Kidney epithelial cell (primary cell): ENCODE data around the gene LILRB5. TPM values are rescaled to one million over a fixed set of nuclear protein-coding genes. Genes with fewer than 3 reads are reported as not detected.

Experiments
- DNase-seq: peaks from one replicate; pipeline ENCODE4 v3.0.0-alpha.2; 2010; ENCODE audit warnings: low read depth
- H3K27me3 ChIP-seq: 2 replicates; pipeline ENCODE4 v1.6.0; 2011; ENCODE audit warnings: low read length; ENCODE audit not compliant: control insufficient read depth, insufficient read depth
- H3K36me3 ChIP-seq: 2 replicates; pipeline ENCODE4 v1.5.1; 2011; ENCODE audit warnings: low read length; ENCODE audit not compliant: control insufficient read depth, insufficient read depth
- H3K4me3 ChIP-seq: 2 replicates; pipeline ENCODE4 v1.5.1; 2011; ENCODE audit warnings: low read depth, mild to moderate bottlenecking, control low read depth, low read length
- total RNA-seq: library from RNA; depleted of rRNA; stranded (reverse); fragments of >200 nt; gene quantifications from 2 replicates; pipeline ENCODE4 v1.2.3, GENCODE V29; 2015
- TF ChIP-seq, protein P1 (sequence below): IDR thresholded peaks from 2 replicates; pipeline ENCODE4 v1.5.1; 2011; ENCODE audit warnings: mild to moderate bottlenecking, moderate library complexity, low read length, control low read depth, inconsistent platforms; ENCODE audit not compliant: insufficient read depth, poor library complexity, severe bottlenecking

LILRB5 gene
- total RNA-seq: 0.04 TPM in 1 of 2 replicates, not detected in the other

DNA sequence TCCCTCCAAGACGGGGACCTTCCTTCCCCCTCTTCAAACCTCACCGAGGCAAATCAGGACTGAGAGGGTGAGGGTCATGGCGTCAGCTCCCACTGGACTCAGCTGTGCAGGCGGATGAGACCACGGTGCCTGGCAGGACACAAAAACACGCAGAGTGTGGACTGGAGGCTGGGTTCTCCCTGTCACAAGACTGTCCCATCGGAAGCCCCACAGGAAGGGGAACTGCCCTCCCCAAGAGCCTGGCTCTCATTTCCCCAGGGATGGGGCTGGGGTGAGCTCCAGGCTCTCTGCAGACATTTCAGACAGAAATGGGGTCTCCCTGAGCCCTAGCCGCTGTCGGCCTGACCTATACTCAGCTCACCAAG, at the start of gene LILRB5:
Gene LILRB5 (minus strand): TSS at position 158 of the 365 bp plus-strand sequence. CDS start 80 bp downstream, at position 78.
- no peak within 1 kb of the TSS for H3K4me3 ChIP-seq
- no peaks in the 10 kb centered on the region for H3K36me3 ChIP-seq
- TF ChIP-seq, protein P1, sequence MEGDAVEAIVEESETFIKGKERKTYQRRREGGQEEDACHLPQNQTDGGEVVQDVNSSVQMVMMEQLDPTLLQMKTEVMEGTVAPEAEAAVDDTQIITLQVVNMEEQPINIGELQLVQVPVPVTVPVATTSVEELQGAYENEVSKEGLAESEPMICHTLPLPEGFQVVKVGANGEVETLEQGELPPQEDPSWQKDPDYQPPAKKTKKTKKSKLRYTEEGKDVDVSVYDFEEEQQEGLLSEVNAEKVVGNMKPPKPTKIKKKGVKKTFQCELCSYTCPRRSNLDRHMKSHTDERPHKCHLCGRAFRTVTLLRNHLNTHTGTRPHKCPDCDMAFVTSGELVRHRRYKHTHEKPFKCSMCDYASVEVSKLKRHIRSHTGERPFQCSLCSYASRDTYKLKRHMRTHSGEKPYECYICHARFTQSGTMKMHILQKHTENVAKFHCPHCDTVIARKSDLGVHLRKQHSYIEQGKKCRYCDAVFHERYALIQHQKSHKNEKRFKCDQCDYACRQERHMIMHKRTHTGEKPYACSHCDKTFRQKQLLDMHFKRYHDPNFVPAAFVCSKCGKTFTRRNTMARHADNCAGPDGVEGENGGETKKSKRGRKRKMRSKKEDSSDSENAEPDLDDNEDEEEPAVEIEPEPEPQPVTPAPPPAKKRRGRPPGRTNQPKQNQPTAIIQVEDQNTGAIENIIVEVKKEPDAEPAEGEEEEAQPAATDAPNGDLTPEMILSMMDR: no peak
- peaks cover 12% of the 10 kb centered on the region for H3K27me3 ChIP-seq
- no peak for DNase-seq

- DNase-seq: no peak
- no peak overlapping the region for H3K4me3 ChIP-seq
- no peaks in the 10 kb centered on the region for H3K27me3 ChIP-seq
- H3K36me3 ChIP-seq: no peaks in the 10 kb centered on the region
- TF ChIP-seq, protein P1: no peak
These were observed 48.1 kb upstream of the LILRB5 start for GRCh38 chr19:54305141-54305540.

- Histone ChIP-seq H3K36me3 (no peaks in the 10 kb centered on the region), H3K4me3 (no peak overlapping the region), H3K27me3 (no peaks in the 10 kb centered on the region)
- TF ChIP-seq, protein P1: no peak
- no peak for DNase-seq
These were observed 45.2 kb upstream of the LILRB5 start for GRCh38 chr19:54302257-54302656.

DNA sequence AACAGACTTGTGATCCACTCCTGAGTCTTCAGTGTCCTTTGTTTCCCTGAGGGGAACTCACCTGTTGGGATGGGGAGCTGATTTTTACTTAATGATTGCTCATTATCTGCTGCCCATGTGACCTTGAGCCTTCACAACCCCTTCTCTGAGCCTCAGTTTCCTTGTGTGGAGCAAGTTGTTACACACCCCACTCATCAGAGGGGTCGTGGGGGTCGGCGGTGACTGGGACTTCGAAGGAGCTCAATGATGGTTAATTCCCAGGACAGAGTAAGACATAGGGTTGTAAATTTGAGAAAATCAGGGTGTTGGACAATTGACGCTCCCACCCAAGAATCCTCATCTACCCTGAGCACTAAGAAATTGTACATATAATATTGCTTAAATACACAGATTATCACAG, 42.4 kb upstream of the LILRB5 start:
- TF ChIP-seq, protein P1: no peak
- no peak for DNase-seq
- Histone ChIP-seq H3K27me3 (no peaks in the 10 kb centered on the region), H3K4me3 (no peak overlapping the region), H3K36me3 (no peaks in the 10 kb centered on the region)

GRCh38 chr19:54299126-54299498, 42.0 kb upstream of the LILRB5 start:
- TF ChIP-seq, protein P1: no peak
- H3K27me3 ChIP-seq: no peaks in the 10 kb centered on the region
- no peak overlapping the region for H3K4me3 ChIP-seq

DNA sequence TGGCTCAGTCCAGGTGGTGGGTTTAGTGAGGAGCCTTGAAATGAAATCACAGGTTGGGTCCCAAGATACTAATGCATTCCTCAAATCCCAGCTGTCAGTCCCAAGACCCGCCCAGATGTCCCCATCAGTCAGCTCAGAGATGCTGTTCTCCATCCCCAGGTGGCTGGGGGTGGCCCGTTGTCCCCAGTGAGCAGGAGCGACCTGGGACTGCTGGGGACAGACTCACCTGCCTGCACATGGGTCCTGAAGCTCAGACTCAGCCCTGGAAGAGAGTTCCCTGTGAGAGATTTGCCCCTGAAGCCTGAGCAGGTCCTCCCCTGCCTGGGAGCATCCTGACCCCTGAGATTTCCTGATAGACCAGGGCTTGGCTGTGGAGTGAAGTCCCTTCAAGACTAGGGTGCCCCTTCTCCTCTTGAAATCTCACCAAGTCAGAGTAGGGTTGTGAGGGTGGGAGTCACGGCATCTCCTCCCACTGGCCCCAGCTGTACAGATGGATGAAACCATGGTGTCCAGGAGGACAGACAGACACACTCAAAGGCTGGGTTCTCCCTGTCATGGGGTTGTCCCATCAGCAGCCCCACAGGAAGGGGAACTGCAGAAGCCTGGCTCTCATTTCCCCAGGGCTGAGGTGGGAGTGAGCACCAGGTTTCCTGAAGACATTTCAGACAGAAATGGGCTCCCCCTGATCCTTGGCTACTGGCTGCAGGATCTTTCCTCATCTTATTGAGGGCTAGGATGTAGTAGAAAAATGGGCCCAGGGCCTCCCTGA, 41.5 kb upstream of the LILRB5 start:
- no peaks in the 10 kb centered on the region for H3K36me3 ChIP-seq
- no peak overlapping the region for H3K4me3 ChIP-seq
- H3K27me3 ChIP-seq: no peaks in the 10 kb centered on the region
- no peak for DNase-seq
- TF ChIP-seq, protein P1: no peak

More at GRCh38 chr19:54299126-54299498, 42.0 kb upstream of the LILRB5 start:
- no peaks in the 10 kb centered on the region for H3K36me3 ChIP-seq
- DNase-seq: no peak
